Testis (tissue), 3 donors: ENCODE results near the gene EFNB2. TPM values are rescaled to one million over a fixed set of nuclear protein-coding genes. Genes with fewer than 3 reads are reported as not detected.

Experiments used
- DNase-seq: peaks from one replicate; pipeline ENCODE4 v3.0.0-alpha.2; 2019
- H3K27ac ChIP-seq, 2 donors: fragments of 200-600 bp; sonication (generic); one replicate each; pipeline ENCODE4 v1.5.1; 2019
- H3K27me3 ChIP-seq: fragments of 200-600 bp; sonication (generic); one replicate; pipeline ENCODE4 v1.5.1; 2019
- H3K36me3 ChIP-seq: fragments of 200-600 bp; sonication (generic); one replicate; pipeline ENCODE4 v1.5.1; 2017; ENCODE audit warnings: low read depth; ENCODE audit errors: missing control alignments
- H3K4me1 ChIP-seq: fragments of 200-600 bp; sonication (generic); one replicate; pipeline ENCODE4 v1.5.1; 2019
- H3K4me3 ChIP-seq, 2 donors: fragments of 200-600 bp; sonication (generic); one replicate each; pipeline ENCODE4 v1.5.1; 2017 to 2019
- H3K9me3 ChIP-seq: fragments of 200-600 bp; sonication (generic); one replicate; pipeline ENCODE4 v1.5.1; 2017
- CTCF ChIP-seq, 3 experiments: fragments of 450-650 bp in 2 of 3; fragments of 200-600 bp in 1 of 3; sonication (generic) in 1 of 3; IDR thresholded peaks; one replicate each; pipeline ENCODE4 v1.5.1; 2016 to 2019; ENCODE audit warnings: antibody characterized with exemption in 3 of 3, mild to moderate bottlenecking in 2 of 3, moderate library complexity in 1 of 3
- POLR2A ChIP-seq: fragments of 450-650 bp; IDR thresholded peaks from one replicate; pipeline ENCODE4 v1.6.1; 2017; ENCODE audit warnings: antibody characterized with exemption, mild to moderate bottlenecking, moderate library complexity
- WGBS, 2 donors: methylation state at CpG; one replicate each; pipeline ENCODE4 v1.1.5; 2018; 5-methylcytosine and 5-hydroxymethylcytosine counted together
- intact Hi-C: fragments of 100-400 bp; cut with DNase I; formaldehyde crosslinking; loops from one replicate; pipeline ENCODE4 v1.15.1; 2023; ENCODE audit warnings: low total_unique reads
- polyA plus RNA-seq: library from polyadenylated mRNA; stranded (reverse); fragments of 350-450 nt; fragmentation: Illumina TruSeq; extraction: RNeasy Lipid Tissue Mini Kit (QIAGEN cat#74804); gene quantifications from one replicate; pipeline ENCODE4 v1.2.3, GENCODE V29; 2014; ENCODE audit warnings: low read depth, low replicate concordance; ENCODE audit not compliant: insufficient read depth
- total RNA-seq, 2 donors: library from RNA; depleted of rRNA; stranded (reverse); fragments of >200 nt; gene quantifications; one replicate each; pipeline ENCODE4 v1.2.3, GENCODE V29; 2016

The EFNB2 gene
- total and polyA plus RNA-seq, 3 donors from 2014 or later, result 17.4 to 37.7 (median 24.7) TPM

DNA sequence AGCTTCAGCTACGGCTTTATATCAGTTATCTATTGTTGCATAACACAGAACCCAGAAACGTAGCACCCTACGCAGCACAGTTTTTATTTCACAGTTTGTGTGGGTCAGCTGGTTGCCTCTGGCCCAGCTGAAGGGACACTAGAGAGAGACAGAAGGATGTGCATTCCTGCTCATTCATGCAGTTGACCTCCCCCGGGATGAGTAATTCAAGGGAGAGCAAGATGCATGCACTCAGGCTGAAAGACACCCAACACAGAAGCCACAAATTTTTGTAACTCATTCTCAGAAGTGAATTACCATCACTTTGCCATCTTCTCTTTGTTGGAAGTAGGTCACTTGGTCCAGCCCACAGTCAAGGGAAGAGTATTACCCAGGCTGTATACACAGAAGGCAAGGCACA is 89.5 kb downstream of the EFNB2 start:
- H3K4me3 ChIP-seq, result no peak overlapping the region
- no peaks in the 10 kb centered on the region for H3K4me1 ChIP-seq
- intact Hi-C loops, result no loop called here
- H3K27ac ChIP-seq, result no peak overlapping the region
- DNase-seq, result no peak
- no peaks in the 10 kb centered on the region for H3K9me3 ChIP-seq
- H3K36me3 ChIP-seq, result no peaks in the 10 kb centered on the region
- WGBS, 2 donors, result 76 to 79% methylated on average over 4 of the region's 4 CpGs
- no peak for TF ChIP-seq CTCF (IDR thresholded peaks at IDR 0.05)
- TF ChIP-seq POLR2A, result no peak
- no peaks in the 10 kb centered on the region for H3K27me3 ChIP-seq

- 60 to 72% methylated on average over 11 of the region's 11 CpGs for WGBS, 2 donors
- Histone ChIP-seq H3K9me3 (no peaks in the 10 kb centered on the region), H3K27me3 (no peaks in the 10 kb centered on the region), H3K27ac (no peak overlapping the region), H3K4me1 (no peaks in the 10 kb centered on the region), H3K4me3 (no peak overlapping the region), H3K36me3 (no peaks in the 10 kb centered on the region)
- DNase-seq, result no peak
- TF ChIP-seq POLR2A (no peak), CTCF (IDR thresholded peaks at IDR 0.05) (no peak)
- intact Hi-C loops, result no loop called here
These were observed 91.7 kb downstream of the EFNB2 start for GRCh38 chr13:106443607-106444322.

GRCh38 chr13:106440866-106441265 is 94.6 kb downstream of the EFNB2 start:
- Histone ChIP-seq H3K27ac (no peak overlapping the region), H3K27me3 (no peaks in the 10 kb centered on the region), H3K4me1 (no peaks in the 10 kb centered on the region), H3K9me3 (no peaks in the 10 kb centered on the region), H3K36me3 (no peaks in the 10 kb centered on the region), H3K4me3 (no peak overlapping the region)
- WGBS, 2 donors, result 31 to 32% methylated on average over 2 of the region's 2 CpGs
- no peak for DNase-seq
- intact Hi-C loops, result no loop called here
- no peak for TF ChIP-seq CTCF (IDR thresholded peaks at IDR 0.05)
- TF ChIP-seq POLR2A, result no peak

Other genes starting within 250 kb of the EFNB2 start
- 100 to 1,000 TPM; 148 to 164 TPM for gene ARGLU1, start 32.5 kb upstream of the EFNB2 start, total RNA-seq
- gene ARGLU1, start 32.5 kb upstream of the EFNB2 start, polyA plus RNA-seq, result 67.6 TPM